Measurements from ENCODE around the gene DDX10.

DNA sequence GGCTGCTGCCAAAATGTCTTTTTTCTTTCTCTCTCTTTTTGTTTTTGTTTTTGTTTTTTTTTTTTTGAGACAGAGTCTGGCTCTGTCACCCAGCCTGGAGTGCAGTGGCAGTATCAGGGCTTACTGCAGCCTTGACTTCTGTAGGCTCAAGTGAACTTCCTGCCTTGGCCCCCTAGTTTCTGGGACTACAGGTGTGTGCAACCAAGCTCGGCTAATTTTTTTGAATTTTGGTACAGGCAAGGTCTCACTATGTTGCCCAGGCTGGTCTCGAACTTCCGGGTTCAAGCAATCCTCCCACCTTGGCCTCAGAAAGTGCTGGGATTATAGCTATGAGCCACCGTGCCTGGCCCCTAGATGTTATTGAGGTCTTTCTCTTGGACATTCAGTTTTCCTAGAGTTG lies 2.2 kb upstream of the DDX10 start:
- no peak for TF ChIP-seq TEAD4 (IDR thresholded peaks at IDR 0.05)
- no peak for TF ChIP-seq TAF1 (IDR thresholded peaks at IDR 0.05; ENCODE audit: low read depth)
- no peak for TF ChIP-seq MAX (IDR thresholded peaks at IDR 0.05)
- no peak for TF ChIP-seq REST (IDR thresholded peaks at IDR 0.05; ENCODE audit: low read depth)
- TF ChIP-seq, protein P1, sequence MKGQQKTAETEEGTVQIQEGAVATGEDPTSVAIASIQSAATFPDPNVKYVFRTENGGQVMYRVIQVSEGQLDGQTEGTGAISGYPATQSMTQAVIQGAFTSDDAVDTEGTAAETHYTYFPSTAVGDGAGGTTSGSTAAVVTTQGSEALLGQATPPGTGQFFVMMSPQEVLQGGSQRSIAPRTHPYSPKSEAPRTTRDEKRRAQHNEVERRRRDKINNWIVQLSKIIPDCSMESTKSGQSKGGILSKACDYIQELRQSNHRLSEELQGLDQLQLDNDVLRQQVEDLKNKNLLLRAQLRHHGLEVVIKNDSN (IDR thresholded peaks at IDR 0.05), result no peak
- TF ChIP-seq ZBTB7A (IDR thresholded peaks at IDR 0.05; ENCODE audit: low read depth), result no peak
